22Rv1 (cell line): ENCODE data around the gene TIMM22.
"Not testable (repeated sequence)": the region's sequence is repeated elsewhere in the genome, so short reads cannot be mapped to it uniquely, and the experiment has no call there.

Source experiments
- H3K27ac ChIP-seq: fragments of 450-650 bp; 2 replicates; pipeline ENCODE4 v1.5.1; 2017
- ZFX ChIP-seq: fragments of 450-650 bp; IDR thresholded peaks from 2 replicates; pipeline ENCODE4 v1.6.1; 2017; ENCODE audit warnings: antibody characterized with exemption, borderline replicate concordance
- TF ChIP-seq, protein P1 (sequence below): fragments of 450-650 bp; IDR thresholded peaks from 2 replicates; pipeline ENCODE4 v1.5.1; 2017; ENCODE audit warnings: mild to moderate bottlenecking

Gene TIMM22

DNA sequence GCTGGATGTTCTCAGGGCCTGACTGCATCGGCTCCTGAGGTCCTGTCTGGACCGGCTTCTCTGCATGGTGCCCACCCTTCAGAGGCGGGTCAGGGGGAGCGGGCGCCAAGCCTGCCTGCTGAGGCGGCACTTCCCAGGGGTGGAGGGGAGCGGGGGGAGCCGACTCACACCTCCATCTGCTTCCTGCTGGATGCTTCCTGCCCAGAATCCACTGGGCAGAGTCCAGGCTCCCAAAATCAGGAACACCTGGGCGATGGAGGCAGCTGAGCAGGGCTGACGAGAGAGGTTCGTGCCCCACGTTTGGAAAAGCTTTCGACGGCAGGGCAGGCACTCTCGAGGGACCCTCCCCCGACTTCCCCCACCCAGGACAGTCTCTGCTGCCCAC is 42.2 kb downstream of the TIMM22 start:
- H3K27ac ChIP-seq = no peak overlapping the region

DNA sequence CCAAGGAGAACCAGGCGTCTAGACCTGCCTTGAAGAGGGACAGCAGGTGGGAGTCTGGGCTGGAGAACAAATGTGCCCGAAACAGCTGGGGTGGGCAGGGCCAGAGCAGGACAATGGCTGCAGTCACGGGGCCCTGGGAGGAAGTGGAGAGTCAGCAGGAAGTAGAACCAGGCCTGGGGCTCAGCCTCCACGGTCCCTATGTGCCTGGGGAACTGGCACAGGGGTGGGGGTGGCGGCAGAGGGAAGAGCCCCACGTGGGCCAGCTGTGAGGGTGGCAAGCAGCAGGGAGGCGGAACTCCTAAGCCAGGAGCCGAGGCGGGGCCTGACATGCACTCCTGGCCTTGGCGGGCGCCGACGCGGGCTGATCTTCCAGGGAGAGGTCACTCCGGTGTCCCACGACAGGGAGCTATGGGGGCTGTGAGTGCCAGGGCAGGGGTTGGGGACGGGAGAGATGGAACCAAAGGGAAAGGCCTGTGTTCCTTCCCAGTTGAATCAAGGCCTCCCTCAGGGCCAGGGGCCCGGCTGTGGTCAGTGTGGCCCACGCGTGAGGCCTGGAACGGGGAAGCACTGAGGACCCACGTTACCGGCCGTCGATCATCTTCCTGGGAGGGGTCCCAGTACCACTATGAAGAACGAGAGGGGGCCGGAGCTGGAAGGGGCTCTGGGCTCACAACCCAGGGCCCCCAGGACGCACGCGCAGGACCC is 42.7 kb downstream of the TIMM22 start:
- H3K27ac ChIP-seq = no peak overlapping the region
- TF ChIP-seq ZFX = no peak
- TF ChIP-seq, protein P1, sequence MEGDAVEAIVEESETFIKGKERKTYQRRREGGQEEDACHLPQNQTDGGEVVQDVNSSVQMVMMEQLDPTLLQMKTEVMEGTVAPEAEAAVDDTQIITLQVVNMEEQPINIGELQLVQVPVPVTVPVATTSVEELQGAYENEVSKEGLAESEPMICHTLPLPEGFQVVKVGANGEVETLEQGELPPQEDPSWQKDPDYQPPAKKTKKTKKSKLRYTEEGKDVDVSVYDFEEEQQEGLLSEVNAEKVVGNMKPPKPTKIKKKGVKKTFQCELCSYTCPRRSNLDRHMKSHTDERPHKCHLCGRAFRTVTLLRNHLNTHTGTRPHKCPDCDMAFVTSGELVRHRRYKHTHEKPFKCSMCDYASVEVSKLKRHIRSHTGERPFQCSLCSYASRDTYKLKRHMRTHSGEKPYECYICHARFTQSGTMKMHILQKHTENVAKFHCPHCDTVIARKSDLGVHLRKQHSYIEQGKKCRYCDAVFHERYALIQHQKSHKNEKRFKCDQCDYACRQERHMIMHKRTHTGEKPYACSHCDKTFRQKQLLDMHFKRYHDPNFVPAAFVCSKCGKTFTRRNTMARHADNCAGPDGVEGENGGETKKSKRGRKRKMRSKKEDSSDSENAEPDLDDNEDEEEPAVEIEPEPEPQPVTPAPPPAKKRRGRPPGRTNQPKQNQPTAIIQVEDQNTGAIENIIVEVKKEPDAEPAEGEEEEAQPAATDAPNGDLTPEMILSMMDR = no peak

More for the DNA sequence above, 42.2 kb downstream of the TIMM22 start:
- no peak for TF ChIP-seq ZFX
- TF ChIP-seq, protein P1 = no peak

DNA sequence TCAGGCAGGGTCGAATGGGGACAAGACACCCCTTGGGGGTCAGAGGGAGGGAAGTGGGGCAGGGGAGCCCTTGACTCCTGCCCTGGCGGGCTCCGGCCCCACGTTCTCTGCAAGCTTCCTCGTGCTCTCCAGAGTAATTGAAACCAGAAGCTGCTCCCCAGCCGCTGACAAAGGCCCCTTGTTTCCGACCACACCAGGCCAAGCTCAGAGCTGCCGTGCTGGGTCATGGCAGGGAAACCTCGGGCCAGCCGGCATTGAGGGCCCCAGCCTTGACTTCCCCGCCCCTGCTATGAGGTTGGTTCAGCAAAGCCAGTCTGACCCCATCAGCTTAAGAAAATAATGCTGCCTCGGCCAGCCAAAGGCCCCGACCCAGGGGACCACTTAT is 43.3 kb downstream of the TIMM22 start:
- no peak overlapping the region for H3K27ac ChIP-seq
- TF ChIP-seq, protein P1 = no peak
- no peak for TF ChIP-seq ZFX

DNA sequence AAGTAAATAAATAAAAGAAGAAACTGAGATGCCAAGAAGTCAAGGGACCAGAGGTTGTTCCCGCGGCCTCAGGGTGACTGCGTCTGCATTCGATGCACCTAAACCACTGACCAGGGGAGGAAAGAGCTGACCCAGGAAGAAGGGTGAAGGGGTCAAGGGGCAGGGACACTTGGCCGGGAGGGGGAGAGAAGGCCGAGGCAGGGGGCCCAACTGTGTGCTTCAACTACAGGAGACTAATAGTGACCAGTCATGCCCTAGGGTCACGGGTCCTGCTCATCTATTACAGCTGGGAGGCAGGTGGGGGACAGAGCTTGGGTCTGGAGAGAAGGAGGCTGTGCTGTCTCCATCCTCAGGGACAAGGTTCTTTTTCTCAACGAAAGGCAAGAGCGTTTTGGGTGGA is 44.8 kb downstream of the TIMM22 start:
- H3K27ac ChIP-seq = no peak overlapping the region
- TF ChIP-seq, protein P1 = no peak
- TF ChIP-seq ZFX = no peak

DNA sequence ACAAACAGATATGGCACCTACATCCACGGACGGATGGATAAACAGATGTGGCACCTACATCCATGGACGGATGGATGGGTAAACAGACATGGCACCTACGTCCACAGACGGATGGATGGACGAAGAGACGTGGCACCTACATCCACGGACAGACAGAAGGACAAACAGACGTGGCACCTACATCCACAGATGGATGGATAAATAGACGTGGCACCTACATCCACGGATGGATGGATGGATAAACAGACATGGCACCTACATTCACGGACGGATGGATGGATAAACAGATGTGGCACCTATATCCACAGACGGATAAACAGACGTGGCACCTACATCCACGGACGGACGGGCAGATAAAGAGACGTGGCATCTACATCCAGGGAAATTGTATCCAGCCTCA is 45.6 kb downstream of the TIMM22 start:
- no peak for TF ChIP-seq ZFX
- TF ChIP-seq, protein P1 = no peak
- no peak overlapping the region for H3K27ac ChIP-seq

DNA sequence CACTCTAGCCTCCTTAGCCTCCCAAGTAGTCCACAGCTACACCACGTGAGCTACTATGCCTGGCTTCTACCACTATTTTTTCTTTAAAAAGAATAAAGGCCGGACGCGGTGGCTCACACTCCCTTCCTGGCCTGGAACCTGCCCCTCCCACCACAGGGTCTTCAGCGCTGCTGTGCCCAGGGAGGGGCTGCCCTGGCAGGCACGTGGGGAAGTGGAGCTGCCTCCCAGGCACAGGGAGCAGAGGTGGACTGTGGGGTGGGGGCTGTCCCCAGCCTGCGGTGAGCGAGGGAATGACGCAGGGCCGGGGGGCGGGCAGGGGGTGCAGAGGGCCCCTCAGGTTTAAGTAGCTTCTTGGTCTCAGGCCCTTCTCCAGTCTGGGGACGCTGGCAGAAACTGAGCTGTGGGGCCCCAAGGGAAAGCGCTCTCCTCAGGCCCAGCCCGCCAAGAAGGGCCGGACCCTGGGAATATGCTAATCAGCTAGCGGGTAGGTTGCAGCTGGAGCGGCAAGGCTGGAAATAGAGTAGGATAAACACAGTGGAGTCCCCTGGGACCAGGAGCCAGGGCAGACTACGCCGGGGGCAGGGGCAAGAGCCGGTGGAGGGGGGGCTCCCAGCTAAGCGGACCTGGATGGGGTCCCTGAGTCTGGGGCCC is 46.8 kb downstream of the TIMM22 start:
- no peak for TF ChIP-seq ZFX
- TF ChIP-seq, protein P1 = no peak
- H3K27ac ChIP-seq = no peak overlapping the region

DNA sequence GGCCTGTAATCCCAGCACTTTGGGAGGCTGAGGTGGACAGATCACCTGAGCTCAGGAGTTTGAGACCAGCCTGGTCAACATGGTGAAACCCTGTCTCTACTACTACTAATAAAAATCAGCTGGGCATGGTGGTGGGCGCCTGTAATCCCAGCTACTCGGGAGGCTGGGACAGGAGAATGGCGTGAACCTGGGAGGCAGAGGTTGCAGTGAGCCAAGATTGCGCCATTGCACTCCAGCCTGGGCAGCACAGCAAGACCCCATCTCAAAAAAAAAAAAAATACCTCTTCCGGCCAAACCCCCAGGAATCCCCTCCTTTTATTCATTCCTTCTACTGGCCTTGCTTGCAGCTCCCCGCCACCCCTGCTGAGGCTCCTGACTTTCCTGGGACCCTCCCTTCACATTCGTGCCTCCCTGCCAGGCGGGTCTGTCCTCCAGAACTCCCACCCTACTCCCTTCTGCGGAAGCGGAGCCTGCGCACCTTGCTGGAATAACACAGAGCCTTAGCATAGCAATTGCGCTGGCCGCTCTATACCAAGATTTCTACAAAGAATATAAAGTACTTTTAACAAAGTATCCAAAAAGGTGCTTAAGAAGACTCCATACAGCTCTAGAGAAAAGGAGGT is 47.6 kb downstream of the TIMM22 start:
- H3K27ac ChIP-seq = not testable (repeated sequence)
